ENCODE results near the gene EIPR1. TPM values are rescaled to one million over a fixed set of nuclear protein-coding genes. Genes with fewer than 3 reads are reported as not detected.

Gene EIPR1
- total and polyA plus RNA-seq, 2 experiments from 2014 or later: 17.4 to 46.3 TPM

GRCh38 chr2:3192281-3192818 is 185.3 kb downstream of the EIPR1 start (continued):
- TF ChIP-seq CTCF (conservative IDR thresholded peaks at IDR 0.05; ENCODE audit: low read depth in 2 of 2) (no peak), CREB1 (CRISPR knock-in tag; IDR thresholded peaks at IDR 0.05; ENCODE audit: low read depth) (no peak), ETS1 (IDR thresholded peaks at IDR 0.05) (no peak), REST (IDR thresholded peaks at IDR 0.05; ENCODE audit: unreplicated experiment) (no peak)

GRCh38 chr2:3189961-3190360 is 187.7 kb downstream of the EIPR1 start:
- Histone ChIP-seq H2AFZ (no peak overlapping the region), H3K9me2 (ENCODE audit: insufficient read depth) (no peaks in the 10 kb centered on the region), H3K27ac (ENCODE audit: low read depth) (no peak overlapping the region), H4K20me1 (replicated peaks; ENCODE audit: insufficient read depth) (no peaks in the 10 kb centered on the region; the same call in 1 of the 2 replicates), H3K4me1 (ENCODE audit: insufficient read depth) (no peaks in the 10 kb centered on the region), H3F3A (replicated peaks; ENCODE audit: low read depth) (no peaks in the 10 kb centered on the region), H3K27me3 (ENCODE audit: insufficient read depth) (no peaks in the 10 kb centered on the region), H3K4me3 (no peak overlapping the region), H3K4me2 (no peak overlapping the region), H3K79me2 (replicated peaks; ENCODE audit: insufficient read depth) (no peaks in the 10 kb centered on the region), H3K36me3 (ENCODE audit: insufficient read depth) (no peaks in the 10 kb centered on the region)
- H3K9me3 Mint-ChIP-seq: no peaks in the 10 kb centered on the region
- H3K4me1 Mint-ChIP-seq: no peaks in the 10 kb centered on the region
- no peak for DNase-seq (ENCODE audit: low spot score)
- H3K27me3 Mint-ChIP-seq (ENCODE audit: insufficient read depth, low read depth, poor library complexity): peaks cover 6% of the 10 kb centered on the region
- H3K36me3 Mint-ChIP-seq (ENCODE audit: low read depth): peaks cover 12% of the 10 kb centered on the region; the same call in 2 of the 3 replicates
- no peak overlapping the region for H3K4me3 Mint-ChIP-seq
- H3K27ac Mint-ChIP-seq: no peak overlapping the region
- ATAC-seq: no peak
- TF ChIP-seq EZH2 (IDR thresholded peaks at IDR 0.05; ENCODE audit: low read depth, unreplicated experiment) (no peak), NANOG (IDR thresholded peaks at IDR 0.05; ENCODE audit: borderline replicate concordance) (no peak), ETS1 (IDR thresholded peaks at IDR 0.05) (no peak), STAT1 (IDR thresholded peaks at IDR 0.05; ENCODE audit: unreplicated experiment) (no peak), EZH2phosphoT487 (IDR thresholded peaks at IDR 0.05; ENCODE audit: unreplicated experiment) (no peak), POLR2AphosphoS5 (IDR thresholded peaks at IDR 0.05; ENCODE audit: low read depth) (no peak), CREB1 (CRISPR knock-in tag; IDR thresholded peaks at IDR 0.05; ENCODE audit: low read depth) (no peak), CTCF (conservative IDR thresholded peaks at IDR 0.05; ENCODE audit: low read depth in 2 of 2) (no peak), JUNB (IDR thresholded peaks at IDR 0.05; ENCODE audit: unreplicated experiment) (no peak), REST (IDR thresholded peaks at IDR 0.05; ENCODE audit: unreplicated experiment) (no peak)
